ENCODE data around the gene DDX50.

The DDX50 gene

GRCh38 chr10:68987611-68988010 is 86.5 kb downstream of the DDX50 start:
- no peak for DNase-seq (ENCODE audit: low read depth, low spot score)

GRCh38 chr10:68988530-68989316 is 87.6 kb downstream of the DDX50 start, which contains the start of gene KIFBP:
Gene KIFBP (plus strand): TSS chr10:68988803. CDS start chr10:68988833, 30 bp downstream.
- DNase-seq (ENCODE audit: low read depth, low spot score) = peak; percentile 91

- no peak for DNase-seq (ENCODE audit: low read depth, low spot score)
Measured at GRCh38 chr10:68989317-68989990, 88.3 kb downstream of the DDX50 start.

- no peak for DNase-seq (ENCODE audit: low read depth, low spot score)
Measured at GRCh38 chr10:68992636-68993440, 91.7 kb downstream of the DDX50 start.
